Small intestine (tissue), 7 donors: ENCODE results near the gene BDH2. TPM values are rescaled to one million over a fixed set of nuclear protein-coding genes. Genes with fewer than 3 reads are reported as not detected.

Source experiments
- DNase-seq, 2 donors: peaks; one replicate each; pipeline versions ENCODE4 v3.0.0 to v3.0.0-alpha.2; 2013
- FAIRE-seq: peaks from 2 replicates; lab custom pipeline; 2012; peaks lifted over from hg19 to GRCh38; lab: Jason Lieb, UNC
- H3K27ac ChIP-seq, 3 donors: one replicate each; pipeline ENCODE4 v1.5.1; 2013; ENCODE audit warnings: low read length in 2 of 3, mild to moderate bottlenecking in 2 of 3, control low read depth in 1 of 3, inconsistent platforms in 1 of 3, low read depth in 1 of 3, moderate library complexity in 1 of 3
- H3K27me3 ChIP-seq, 3 donors: one replicate each; pipeline ENCODE4 v1.6.1; 2013; ENCODE audit warnings: low read length in 3 of 3, inconsistent platforms in 1 of 3; ENCODE audit not compliant: control insufficient read depth in 3 of 3, insufficient read depth in 3 of 3
- H3K36me3 ChIP-seq, 3 donors: one replicate each; pipeline ENCODE4 v1.6.1; 2013; ENCODE audit warnings: low read length in 3 of 3, inconsistent platforms in 1 of 3, low read depth in 1 of 3, mild to moderate bottlenecking in 1 of 3, moderate library complexity in 1 of 3; ENCODE audit not compliant: control insufficient read depth in 3 of 3, insufficient read depth in 2 of 3
- H3K4me1 ChIP-seq, 3 donors: one replicate each; pipeline ENCODE4 v1.6.1; 2013; ENCODE audit warnings: low read length in 2 of 3, inconsistent platforms in 1 of 3, low read depth in 1 of 3, mild to moderate bottlenecking in 1 of 3, moderate library complexity in 1 of 3; ENCODE audit not compliant: control insufficient read depth in 3 of 3, insufficient read depth in 2 of 3
- H3K4me3 ChIP-seq, 3 donors: one replicate each; pipeline ENCODE4 v1.5.1; 2013; ENCODE audit warnings: low read length in 3 of 3, control low read depth in 1 of 3, inconsistent platforms in 1 of 3, low read depth in 1 of 3, mild to moderate bottlenecking in 1 of 3, moderate library complexity in 1 of 3
- H3K9me3 ChIP-seq, 2 donors: one replicate each; pipeline ENCODE4 v1.6.1; 2013; ENCODE audit warnings: low read depth in 1 of 2, low read length in 1 of 2; ENCODE audit not compliant: control insufficient read depth in 2 of 2, insufficient read depth in 1 of 2
- WGBS, 3 donors: extraction: QIAGEN DNeasy Blood & Tissue Kit; methylation state at CpG; one replicate each; pipeline ENCODE4 v1.1.7; 2013; 5-methylcytosine and 5-hydroxymethylcytosine counted together
- polyA plus RNA-seq, 4 donors: library from polyadenylated mRNA; stranded (reverse) in 3 of 4; unstranded in 1 of 4; fragments of 200-250 nt in 3 of 4; fragments of 120-200 nt in 1 of 4; gene quantifications; one replicate each; pipeline versions ENCODE4 v1.2.1 to v1.2.3, GENCODE V29; 2013
- donor health status: healthy with polysubstance abuse.
- donor health status: control.
- donor health status: control.
- donor health status: Bipolar disorder and iron deficiency.
- donor health status: healthy.

BDH2 gene
- polyA plus RNA-seq, 4 donors, result 73.3 to 317 (median 211) TPM

DNA sequence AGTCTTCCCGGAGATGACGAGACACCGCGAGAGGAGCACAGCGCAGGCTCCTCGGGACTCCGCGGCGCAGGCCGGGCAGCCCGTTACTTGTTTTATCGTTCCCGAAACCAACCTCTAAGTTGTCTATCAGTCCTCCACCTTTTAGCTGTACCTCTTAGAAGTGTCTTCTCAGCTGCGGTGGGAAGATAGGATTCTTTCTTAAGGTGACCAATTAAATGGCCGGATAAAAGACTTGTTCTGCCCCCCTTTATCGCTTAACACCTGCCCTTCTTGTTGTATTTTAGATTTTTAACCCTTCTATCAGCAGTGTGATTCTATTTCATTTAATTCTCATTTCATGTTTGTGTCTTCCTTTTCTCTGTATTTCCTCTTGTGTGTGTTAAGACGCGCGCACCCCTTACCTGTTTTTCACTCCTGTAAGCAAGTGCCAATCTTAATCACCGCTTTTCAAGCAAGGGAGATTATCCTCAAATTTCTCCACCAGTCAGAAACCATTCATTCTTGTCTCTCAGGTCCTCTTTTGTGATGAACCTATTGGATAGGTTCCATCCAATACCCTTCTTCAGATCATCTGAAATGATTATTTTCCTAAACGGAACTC lies 22.8 kb downstream of the BDH2 start, which contains the start of gene SLC9B2:
TSS of gene SLC9B2 (minus strand) at position 15 of the 601 bp plus-strand sequence. CDS start 9,211 bp downstream, outside the sequence.
- no peak for FAIRE-seq
- WGBS, 3 donors, result 20 to 22% (median 20%) methylated on average over 21 of the region's 21 CpGs
- peaks cover 0 to 10% (median 4%) of the 10 kb centered on the region in 3 donors for H3K4me1 ChIP-seq
- H3K9me3 ChIP-seq, result no peaks in the 10 kb centered on the region
- H3K27me3 ChIP-seq, result no peaks in the 10 kb centered on the region
- peak within 1 kb of the TSS; percentile 67 to 78 (median 70) for H3K4me3 ChIP-seq
- peaks cover 0 to 6% (median 3%) of the 10 kb centered on the region in 3 donors for H3K36me3 ChIP-seq
- DNase-seq, result no peak
- H3K27ac ChIP-seq, result peak within 1 kb of the TSS; percentile 62 to 92 (median 87)

DNA sequence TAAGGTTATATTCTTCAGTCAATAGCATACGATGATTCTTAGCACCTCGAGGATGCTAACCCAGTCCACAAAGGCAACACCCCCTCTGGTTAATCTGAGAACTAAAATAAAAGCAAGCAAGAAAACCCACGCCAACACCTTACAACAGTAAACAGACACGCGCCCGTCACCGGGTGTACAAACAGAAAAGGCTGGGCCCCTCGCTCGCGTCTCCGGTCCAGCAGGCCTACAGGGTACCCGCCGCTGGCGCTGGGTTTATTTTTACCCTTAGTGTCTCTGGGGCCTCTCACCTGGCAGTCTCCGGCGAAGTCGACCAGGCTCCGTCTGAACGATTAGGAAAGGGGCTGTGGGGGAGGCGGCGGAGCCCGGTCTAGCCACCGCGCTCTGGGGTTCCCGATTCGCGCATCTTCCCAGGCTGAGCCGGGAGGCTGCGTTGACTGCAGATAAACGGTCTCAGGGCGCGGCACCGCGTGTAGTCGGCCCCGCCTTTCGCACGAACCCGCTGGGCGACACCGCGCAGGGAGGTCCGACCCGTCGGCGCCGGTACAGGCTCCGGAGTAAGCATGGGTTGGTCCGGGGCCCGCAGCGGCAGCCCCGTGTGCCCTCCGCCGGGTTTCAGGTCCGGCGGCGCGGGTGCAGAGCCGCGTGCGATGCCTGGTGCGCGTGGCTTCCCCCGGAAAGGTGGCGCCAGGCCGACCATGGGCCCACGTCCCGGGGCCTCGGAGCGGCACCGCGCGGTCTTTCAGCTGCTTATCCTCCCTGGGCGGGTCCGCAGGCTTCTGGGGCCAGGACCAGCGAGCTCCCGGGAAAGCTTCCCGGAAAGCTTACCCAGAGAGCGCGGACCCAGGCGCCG lies 23.5 kb downstream of the BDH2 start:
- Histone ChIP-seq H3K4me3 (peak overlapping the region; percentile 67 to 78 (median 70)), H3K27me3 (no peaks in the 10 kb centered on the region), H3K36me3 (peaks cover 0 to 3% (median 3%) of the 10 kb centered on the region in 3 donors), H3K27ac (peak overlapping the region; percentile 62 to 92 (median 87)), H3K4me1 (peaks cover 0 to 10% (median 4%) of the 10 kb centered on the region in 3 donors), H3K9me3 (no peaks in the 10 kb centered on the region)
- peak; percentile 54 to 77 for DNase-seq
- no peak for FAIRE-seq
- WGBS, 3 donors, result 0 to 1% (median 1%) methylated on average over 82 of the region's 82 CpGs

DNA sequence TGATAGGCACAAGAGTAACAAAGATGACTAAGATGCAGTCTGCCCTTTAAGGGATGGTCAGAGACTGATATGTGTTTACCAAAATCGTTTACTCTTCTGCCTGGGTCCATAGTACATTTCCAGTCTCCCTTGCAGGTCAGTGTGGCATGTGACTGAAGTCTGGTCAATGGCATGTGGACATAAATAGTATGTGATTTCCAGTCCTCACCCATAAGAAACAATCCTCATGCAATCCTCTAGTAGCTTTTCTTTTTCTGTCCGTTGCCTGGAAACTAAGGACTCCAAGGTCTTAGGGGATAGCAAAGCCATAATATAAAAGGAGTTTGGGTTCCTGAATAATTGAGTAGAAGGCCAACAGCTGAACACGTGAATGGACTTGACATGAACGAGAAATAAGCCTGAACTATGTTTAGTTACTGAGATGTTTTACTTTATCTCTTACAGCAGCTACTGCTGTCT lies 24.2 kb downstream of the BDH2 start:
- Histone ChIP-seq H3K4me1 (peaks cover 0 to 10% (median 4%) of the 10 kb centered on the region in 3 donors), H3K27me3 (no peaks in the 10 kb centered on the region), H3K9me3 (no peaks in the 10 kb centered on the region), H3K36me3 (peaks cover 0 to 3% (median 2%) of the 10 kb centered on the region in 3 donors), H3K4me3 (peak overlapping the region; percentile 67 to 78 (median 70)), H3K27ac (peak overlapping the region in 1 of 3 donors; percentile 92)
- DNase-seq (peak; percentile 10 to 46), FAIRE-seq (no peak)
- WGBS, 3 donors, result 12 to 28% (median 23%) methylated on average over 4 of the region's 4 CpGs

DNA sequence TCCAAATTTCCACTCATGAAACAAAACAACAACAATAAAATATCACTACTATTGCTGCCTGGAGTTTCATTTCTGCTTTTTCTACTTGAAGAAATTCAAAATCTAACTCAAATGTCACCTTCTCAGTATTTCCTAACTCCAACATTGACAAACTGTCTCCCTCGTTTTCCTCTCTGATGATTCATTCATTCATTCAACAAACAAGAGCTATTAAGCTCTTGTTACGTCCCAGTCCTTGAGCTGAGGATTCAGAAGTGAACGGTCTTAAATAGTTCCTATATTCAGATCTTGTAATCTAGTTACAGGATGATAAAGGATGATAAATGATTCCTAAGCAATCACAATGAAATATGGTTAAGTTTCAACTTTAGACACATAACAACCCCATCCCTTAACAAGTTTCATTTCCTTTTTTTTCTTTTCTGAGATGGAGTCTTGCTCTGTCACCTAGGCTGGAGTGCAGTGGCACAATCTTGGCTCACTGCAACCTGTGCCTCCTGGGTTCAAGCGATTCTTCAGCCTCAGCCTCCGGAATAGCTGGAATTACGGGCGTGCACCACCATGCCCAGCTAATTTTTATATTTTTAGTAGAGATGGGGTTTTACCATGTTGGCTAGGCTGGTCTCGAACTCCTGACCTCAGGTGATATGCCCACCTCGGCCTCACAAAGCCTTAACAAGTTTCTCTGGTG lies 24.7 kb downstream of the BDH2 start:
- no peaks in the 10 kb centered on the region for H3K9me3 ChIP-seq
- no peak overlapping the region for H3K27ac ChIP-seq
- 74 to 81% (median 76%) methylated on average over 9 of the region's 9 CpGs for WGBS, 3 donors
- peaks cover 0 to 10% (median 4%) of the 10 kb centered on the region in 3 donors for H3K4me1 ChIP-seq
- no peak for DNase-seq
- no peak for FAIRE-seq
- H3K4me3 ChIP-seq, result no peak overlapping the region
- H3K36me3 ChIP-seq, result peaks cover 0 to 3% (median 2%) of the 10 kb centered on the region in 3 donors
- no peaks in the 10 kb centered on the region for H3K27me3 ChIP-seq

DNA sequence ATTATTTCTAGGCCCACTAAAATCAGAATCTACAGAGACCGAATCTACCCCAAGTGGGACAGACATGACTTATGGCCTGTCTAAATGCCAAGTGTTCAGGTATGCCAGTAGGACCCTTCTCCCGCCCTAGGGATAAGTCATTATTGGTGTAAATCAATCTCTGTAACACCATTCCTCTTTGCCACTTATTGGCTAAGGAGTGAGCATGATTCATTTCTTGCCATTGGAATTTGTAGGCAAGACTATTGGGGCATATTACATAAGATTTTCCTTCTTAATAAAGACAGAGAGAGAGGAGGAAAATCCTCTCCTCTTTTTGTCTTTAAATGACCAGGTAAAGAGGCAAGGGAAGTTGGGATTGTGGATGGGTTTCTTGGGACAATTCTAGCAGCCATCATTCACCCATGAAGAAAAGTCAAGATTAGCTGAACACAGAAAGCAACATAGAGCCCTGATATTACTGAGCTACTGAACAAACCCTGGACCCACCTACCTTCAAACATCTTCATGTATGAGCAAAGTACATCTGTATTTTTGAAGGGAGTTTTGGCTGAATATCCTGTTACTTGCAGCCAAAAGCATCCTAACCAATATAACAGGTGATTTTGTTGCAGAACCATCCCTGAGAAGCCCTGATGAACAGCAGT lies 25.7 kb downstream of the BDH2 start:
- Histone ChIP-seq H3K27ac (no peak overlapping the region), H3K9me3 (no peaks in the 10 kb centered on the region), H3K4me1 (peaks cover 0 to 10% (median 4%) of the 10 kb centered on the region in 3 donors), H3K36me3 (peaks cover 0 to 2% (median 0%) of the 10 kb centered on the region in 3 donors), H3K4me3 (no peak overlapping the region), H3K27me3 (no peaks in the 10 kb centered on the region)
- WGBS, 3 donors, result 80 to 95% (median 95%) methylated on average over 2 of the region's 2 CpGs
- FAIRE-seq (no peak), DNase-seq (no peak)

DNA sequence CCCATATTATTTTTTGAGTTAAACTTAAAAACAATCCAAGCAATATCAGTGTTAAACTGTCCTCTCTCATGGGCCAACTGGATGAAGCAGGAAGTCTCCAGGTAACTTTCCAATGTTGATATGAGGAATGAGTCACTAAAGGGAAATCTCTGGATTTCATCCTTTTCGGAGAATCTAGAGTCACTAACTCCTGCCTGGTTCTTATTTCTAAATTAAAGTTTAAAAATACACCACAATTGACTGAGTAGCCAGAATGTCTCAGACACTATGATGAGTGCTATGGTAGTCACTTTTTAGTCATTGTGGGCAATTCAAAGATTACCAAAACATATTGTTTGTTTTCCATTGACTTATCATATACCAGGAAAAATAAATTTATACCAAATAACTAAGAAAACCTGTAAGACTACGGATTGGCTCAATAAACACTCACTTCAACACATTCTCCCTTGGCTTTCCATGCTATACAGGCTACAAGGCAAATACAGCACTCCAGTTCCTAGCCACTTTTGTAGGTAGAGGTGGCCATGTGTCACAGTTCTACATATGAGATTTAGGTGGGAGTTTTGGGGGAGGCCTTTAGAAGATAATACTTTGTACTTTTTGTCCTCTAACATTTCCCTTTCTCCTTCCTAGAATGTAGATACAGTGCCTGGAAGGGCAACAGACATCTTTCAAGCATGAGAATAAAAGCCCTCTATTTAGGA lies 31.6 kb downstream of the BDH2 start:
- 91 to 93% (median 92%) methylated on average over 2 of the region's 2 CpGs for WGBS, 3 donors
- Histone ChIP-seq H3K27ac (no peak overlapping the region), H3K9me3 (no peaks in the 10 kb centered on the region), H3K27me3 (no peaks in the 10 kb centered on the region), H3K4me3 (no peak overlapping the region), H3K36me3 (no peaks in the 10 kb centered on the region), H3K4me1 (no peaks in the 10 kb centered on the region)
- FAIRE-seq (no peak), DNase-seq (no peak)

DNA sequence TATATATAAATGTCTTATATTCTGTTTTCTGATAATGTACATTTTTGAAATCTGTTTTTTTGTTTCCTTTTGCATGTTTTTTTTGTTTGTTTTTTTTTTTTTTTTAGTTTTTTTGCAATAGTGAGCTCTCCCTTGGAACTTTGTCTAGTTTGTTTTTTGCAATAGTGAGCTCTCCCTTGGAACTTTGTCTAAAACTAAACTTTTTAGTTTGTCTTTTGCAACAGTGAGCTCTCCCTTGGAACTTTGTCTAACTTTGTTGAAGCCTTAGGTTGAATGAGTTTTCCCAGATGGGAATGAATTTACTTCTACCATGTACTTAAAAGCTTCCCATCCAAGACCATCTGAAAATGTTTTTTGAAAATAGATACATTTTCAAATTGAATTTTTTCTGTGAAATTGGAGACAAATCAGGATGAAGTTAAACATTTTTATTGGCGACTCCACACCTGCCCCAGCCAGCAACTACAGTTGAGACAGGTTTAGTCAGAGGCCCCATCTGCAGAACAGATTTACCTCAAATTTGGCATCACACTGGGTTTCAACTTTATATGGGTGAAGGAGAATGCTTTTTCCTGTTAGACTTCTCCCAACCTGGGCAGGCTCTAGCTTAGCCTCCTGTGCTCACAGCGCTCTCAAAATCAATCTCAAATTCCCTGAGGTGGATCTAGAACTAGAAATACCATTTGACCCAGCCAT lies 39.0 kb downstream of the BDH2 start:
- DNase-seq, result no peak
- Histone ChIP-seq H3K36me3 (no peaks in the 10 kb centered on the region), H3K27me3 (no peaks in the 10 kb centered on the region), H3K9me3 (no peaks in the 10 kb centered on the region), H3K4me3 (no peak overlapping the region), H3K4me1 (no peaks in the 10 kb centered on the region), H3K27ac (no peak overlapping the region)
- FAIRE-seq, result peak; percentile 87
- 95 to 97% (median 95%) methylated on average over 2 of the region's 2 CpGs for WGBS, 3 donors
